Panc1 (cell line): ENCODE results near the gene SLC25A45.

Experiments
- CTCF ChIP-seq: fragments of 450-650 bp; IDR thresholded peaks from 2 replicates; pipeline ENCODE4 v1.5.1; 2017; ENCODE audit warnings: mild to moderate bottlenecking
- POLR2AphosphoS5 ChIP-seq: IDR thresholded peaks from 2 replicates; pipeline ENCODE4 v1.6.1; 2012; ENCODE audit warnings: mild to moderate bottlenecking, low read depth, low read length, moderate library complexity
- REST ChIP-seq, 2 experiments: IDR thresholded peaks; 2 replicates each; pipeline ENCODE4 v1.6.1; 2011 to 2012; ENCODE audit warnings: low read depth in 2 of 2, control low read depth in 1 of 2, low read length in 1 of 2, mild to moderate bottlenecking in 1 of 2, moderate library complexity in 1 of 2; ENCODE audit not compliant: insufficient read depth in 1 of 2
- TCF7L2 ChIP-seq: IDR thresholded peaks from 2 replicates; pipeline ENCODE4 v1.6.1; 2011; ENCODE audit warnings: mild to moderate bottlenecking, low read depth, low read length, inconsistent platforms

GRCh38 chr11:65419772-65420481 lies 37.5 kb upstream of the SLC25A45 start:
- TF ChIP-seq POLR2AphosphoS5 (no peak; the same call in 1 of the 2 replicates), CTCF (no peak), REST (IDR thresholded peaks at IDR 0.05; ENCODE audit: insufficient read depth in 1 of 2, low read depth in 2 of 2, low read length in 1 of 2) (no peak), TCF7L2 (no peak)
